Measurements from ENCODE around the gene CLCA2. TPM values are rescaled to one million over a fixed set of nuclear protein-coding genes. Genes with fewer than 3 reads are reported as not detected.

The CLCA2 gene
- total and polyA plus RNA-seq, 2 experiments from 2014 or later, result not detected

DNA sequence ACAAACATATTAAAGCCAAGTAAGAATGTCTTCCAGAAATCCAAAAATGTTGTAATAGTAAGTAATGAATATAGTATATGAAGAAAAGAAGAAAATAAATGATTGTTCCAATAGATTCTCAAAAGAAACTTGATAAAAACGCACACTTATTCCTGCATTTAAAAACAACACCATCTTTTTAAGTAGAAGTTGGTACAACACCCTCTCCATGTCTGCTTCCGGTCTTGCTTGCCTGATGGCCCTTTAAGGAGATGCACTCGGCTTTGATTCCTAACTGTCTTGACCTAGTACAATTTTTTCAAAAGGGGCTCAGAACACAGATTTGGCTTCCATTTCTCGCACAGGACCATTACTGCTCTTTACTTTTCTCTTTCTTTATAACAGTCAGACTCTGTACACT lies 53.7 kb downstream of the CLCA2 start (continued):
- TF ChIP-seq, protein P1, sequence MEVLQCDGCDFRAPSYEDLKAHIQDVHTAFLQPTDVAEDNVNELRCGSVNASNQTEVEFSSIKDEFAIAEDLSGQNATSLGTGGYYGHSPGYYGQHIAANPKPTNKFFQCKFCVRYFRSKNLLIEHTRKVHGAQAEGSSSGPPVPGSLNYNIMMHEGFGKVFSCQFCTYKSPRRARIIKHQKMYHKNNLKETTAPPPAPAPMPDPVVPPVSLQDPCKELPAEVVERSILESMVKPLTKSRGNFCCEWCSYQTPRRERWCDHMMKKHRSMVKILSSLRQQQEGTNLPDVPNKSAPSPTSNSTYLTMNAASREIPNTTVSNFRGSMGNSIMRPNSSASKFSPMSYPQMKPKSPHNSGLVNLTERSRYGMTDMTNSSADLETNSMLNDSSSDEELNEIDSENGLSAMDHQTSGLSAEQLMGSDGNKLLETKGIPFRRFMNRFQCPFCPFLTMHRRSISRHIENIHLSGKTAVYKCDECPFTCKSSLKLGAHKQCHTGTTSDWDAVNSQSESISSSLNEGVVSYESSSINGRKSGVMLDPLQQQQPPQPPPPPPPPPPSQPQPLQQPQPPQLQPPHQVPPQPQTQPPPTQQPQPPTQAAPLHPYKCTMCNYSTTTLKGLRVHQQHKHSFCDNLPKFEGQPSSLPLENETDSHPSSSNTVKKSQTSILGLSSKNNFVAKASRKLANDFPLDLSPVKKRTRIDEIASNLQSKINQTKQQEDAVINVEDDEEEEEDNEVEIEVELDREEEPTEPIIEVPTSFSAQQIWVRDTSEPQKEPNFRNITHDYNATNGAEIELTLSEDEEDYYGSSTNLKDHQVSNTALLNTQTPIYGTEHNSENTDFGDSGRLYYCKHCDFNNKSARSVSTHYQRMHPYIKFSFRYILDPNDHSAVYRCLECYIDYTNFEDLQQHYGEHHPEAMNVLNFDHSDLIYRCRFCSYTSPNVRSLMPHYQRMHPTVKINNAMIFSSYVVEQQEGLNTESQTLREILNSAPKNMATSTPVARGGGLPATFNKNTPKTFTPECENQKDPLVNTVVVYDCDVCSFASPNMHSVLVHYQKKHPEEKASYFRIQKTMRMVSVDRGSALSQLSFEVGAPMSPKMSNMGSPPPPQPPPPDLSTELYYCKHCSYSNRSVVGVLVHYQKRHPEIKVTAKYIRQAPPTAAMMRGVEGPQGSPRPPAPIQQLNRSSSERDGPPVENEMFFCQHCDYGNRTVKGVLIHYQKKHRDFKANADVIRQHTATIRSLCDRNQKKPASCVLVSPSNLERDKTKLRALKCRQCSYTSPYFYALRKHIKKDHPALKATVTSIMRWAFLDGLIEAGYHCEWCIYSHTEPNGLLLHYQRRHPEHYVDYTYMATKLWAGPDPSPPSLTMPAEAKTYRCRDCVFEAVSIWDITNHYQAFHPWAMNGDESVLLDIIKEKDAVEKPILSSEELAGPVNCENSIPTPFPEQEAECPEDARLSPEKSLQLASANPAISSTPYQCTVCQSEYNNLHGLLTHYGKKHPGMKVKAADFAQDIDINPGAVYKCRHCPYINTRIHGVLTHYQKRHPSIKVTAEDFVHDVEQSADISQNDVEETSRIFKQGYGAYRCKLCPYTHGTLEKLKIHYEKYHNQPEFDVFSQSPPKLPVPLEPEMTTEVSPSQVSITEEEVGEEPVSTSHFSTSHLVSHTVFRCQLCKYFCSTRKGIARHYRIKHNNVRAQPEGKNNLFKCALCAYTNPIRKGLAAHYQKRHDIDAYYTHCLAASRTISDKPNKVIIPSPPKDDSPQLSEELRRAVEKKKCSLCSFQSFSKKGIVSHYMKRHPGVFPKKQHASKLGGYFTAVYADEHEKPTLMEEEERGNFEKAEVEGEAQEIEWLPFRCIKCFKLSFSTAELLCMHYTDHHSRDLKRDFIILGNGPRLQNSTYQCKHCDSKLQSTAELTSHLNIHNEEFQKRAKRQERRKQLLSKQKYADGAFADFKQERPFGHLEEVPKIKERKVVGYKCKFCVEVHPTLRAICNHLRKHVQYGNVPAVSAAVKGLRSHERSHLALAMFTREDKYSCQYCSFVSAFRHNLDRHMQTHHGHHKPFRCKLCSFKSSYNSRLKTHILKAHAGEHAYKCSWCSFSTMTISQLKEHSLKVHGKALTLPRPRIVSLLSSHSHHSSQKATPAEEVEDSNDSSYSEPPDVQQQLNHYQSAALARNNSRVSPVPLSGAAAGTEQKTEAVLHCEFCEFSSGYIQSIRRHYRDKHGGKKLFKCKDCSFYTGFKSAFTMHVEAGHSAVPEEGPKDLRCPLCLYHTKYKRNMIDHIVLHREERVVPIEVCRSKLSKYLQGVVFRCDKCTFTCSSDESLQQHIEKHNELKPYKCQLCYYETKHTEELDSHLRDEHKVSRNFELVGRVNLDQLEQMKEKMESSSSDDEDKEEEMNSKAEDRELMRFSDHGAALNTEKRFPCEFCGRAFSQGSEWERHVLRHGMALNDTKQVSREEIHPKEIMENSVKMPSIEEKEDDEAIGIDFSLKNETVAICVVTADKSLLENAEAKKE (CRISPR knock-in tag; IDR thresholded peaks at IDR 0.05), result no peak

DNA sequence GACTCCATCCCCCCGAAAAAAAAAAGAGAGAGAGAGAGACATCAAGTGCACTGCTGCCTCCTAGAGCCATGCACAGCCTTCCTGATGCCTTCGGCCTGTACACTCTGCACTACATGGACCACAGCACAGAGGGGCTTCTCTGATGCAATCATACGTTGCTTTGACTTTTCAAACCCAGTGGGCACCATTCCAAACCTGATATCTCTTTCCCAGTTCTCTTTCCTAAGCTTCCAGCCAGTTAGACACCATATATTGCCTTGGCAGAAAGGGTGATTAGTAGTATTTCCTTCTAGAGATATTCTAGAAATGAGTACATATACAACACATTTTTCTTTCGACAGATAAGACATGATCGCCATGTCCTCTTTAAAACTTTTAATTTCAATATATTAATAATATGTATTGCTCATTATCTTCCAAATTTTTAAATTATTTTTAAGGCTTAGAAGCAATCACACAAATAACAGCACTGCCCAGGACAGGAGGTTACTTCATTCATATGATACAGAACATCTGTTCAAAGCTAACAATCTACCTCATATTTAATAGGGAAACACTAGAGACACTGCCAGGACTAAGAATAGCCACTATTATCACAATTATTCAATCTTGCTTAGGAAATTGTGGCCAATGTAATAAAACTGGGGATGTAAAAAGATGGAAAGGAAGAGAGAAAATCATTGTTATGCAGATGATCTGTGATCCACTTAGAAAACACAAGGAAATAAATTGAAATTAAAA lies 54.6 kb downstream of the CLCA2 start:
- H3K27me3 Mint-ChIP-seq (ENCODE audit: insufficient read depth, low read depth, poor library complexity), result no peaks in the 10 kb centered on the region

More for the DNA sequence above, 54.6 kb downstream of the CLCA2 start:
- peaks cover 10% of the 10 kb centered on the region for H3K4me1 ChIP-seq (ENCODE audit: insufficient read depth)
- Mint-ChIP-seq H3K36me3 (ENCODE audit: low read depth) (no peaks in the 10 kb centered on the region), H3K27ac (no peak overlapping the region; the same call in 1 of the 2 replicates), H3K4me3 (no peak overlapping the region), H3K4me1 (peaks cover 3% of the 10 kb centered on the region; the same call in 1 of the 3 replicates), H3K9me3 (no peaks in the 10 kb centered on the region)
- DNase-seq (ENCODE audit: low spot score), result no peak
- H3F3A ChIP-seq (replicated peaks; ENCODE audit: low read depth), result no peaks in the 10 kb centered on the region
- H3K79me2 ChIP-seq (replicated peaks; ENCODE audit: insufficient read depth), result no peaks in the 10 kb centered on the region
- no peaks in the 10 kb centered on the region for H3K27me3 ChIP-seq (ENCODE audit: insufficient read depth)
- H2AFZ ChIP-seq, result no peak overlapping the region
- H3K27ac ChIP-seq (ENCODE audit: low read depth), result no peak overlapping the region
- TF ChIP-seq ZNF331 (CRISPR knock-in tag; IDR thresholded peaks at IDR 0.05; ENCODE audit: low read depth), result no peak
- TF ChIP-seq, protein P2, sequence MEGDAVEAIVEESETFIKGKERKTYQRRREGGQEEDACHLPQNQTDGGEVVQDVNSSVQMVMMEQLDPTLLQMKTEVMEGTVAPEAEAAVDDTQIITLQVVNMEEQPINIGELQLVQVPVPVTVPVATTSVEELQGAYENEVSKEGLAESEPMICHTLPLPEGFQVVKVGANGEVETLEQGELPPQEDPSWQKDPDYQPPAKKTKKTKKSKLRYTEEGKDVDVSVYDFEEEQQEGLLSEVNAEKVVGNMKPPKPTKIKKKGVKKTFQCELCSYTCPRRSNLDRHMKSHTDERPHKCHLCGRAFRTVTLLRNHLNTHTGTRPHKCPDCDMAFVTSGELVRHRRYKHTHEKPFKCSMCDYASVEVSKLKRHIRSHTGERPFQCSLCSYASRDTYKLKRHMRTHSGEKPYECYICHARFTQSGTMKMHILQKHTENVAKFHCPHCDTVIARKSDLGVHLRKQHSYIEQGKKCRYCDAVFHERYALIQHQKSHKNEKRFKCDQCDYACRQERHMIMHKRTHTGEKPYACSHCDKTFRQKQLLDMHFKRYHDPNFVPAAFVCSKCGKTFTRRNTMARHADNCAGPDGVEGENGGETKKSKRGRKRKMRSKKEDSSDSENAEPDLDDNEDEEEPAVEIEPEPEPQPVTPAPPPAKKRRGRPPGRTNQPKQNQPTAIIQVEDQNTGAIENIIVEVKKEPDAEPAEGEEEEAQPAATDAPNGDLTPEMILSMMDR (conservative IDR thresholded peaks at IDR 0.05; ENCODE audit: low read depth in 2 of 2), result 0 out of 4 replicates have a peak, but pooled peaks of 1 of the 2 experiments have one; percentile 1
- H3K4me2 ChIP-seq, result no peak overlapping the region
- no peaks in the 10 kb centered on the region for H3K36me3 ChIP-seq (ENCODE audit: insufficient read depth)
- H4K20me1 ChIP-seq (replicated peaks; ENCODE audit: insufficient read depth), result no peaks in the 10 kb centered on the region
- H3K9me2 ChIP-seq (ENCODE audit: insufficient read depth), result no peaks in the 10 kb centered on the region
- no peak overlapping the region for H3K4me3 ChIP-seq
- no peak for ATAC-seq

Measured in GM23338 (cell line).